RWPE2 (cell line): ENCODE data around the gene GPATCH2.

Experiments
- ATAC-seq: fragments of 200-7000 bp; cut with Tn5 transposase; 3 replicates; pipeline ENCODE4 v1.9.1; 2021; ENCODE audit warnings: low read depth
- DNase-seq: peaks from one replicate; pipeline ENCODE4 v3.0.0-alpha.2; 2020; ENCODE audit warnings: low spot score
- H3K27ac ChIP-seq: fragments of 450-650 bp; 2 replicates; pipeline ENCODE4 v1.5.1; 2017; ENCODE audit warnings: mild to moderate bottlenecking; ENCODE audit not compliant: poor library complexity, severe bottlenecking
- H3K27me3 ChIP-seq: fragments of 250-450 bp; sonication (Bioruptor Pico); 2 replicates; pipeline ENCODE4 v1.5.1; 2021; ENCODE audit warnings: mild to moderate bottlenecking, moderate library complexity; ENCODE audit not compliant: insufficient read depth, poor library complexity, severe bottlenecking
- H3K36me3 ChIP-seq: fragments of 250-450 bp; sonication (Bioruptor Pico); 2 replicates; pipeline ENCODE4 v1.5.1; 2020; ENCODE audit warnings: low read depth, mild to moderate bottlenecking, moderate library complexity
- H3K4me1 ChIP-seq: fragments of 250-450 bp; sonication (Bioruptor Pico); 2 replicates; pipeline ENCODE4 v1.5.1; 2021; ENCODE audit warnings: mild to moderate bottlenecking, moderate library complexity; ENCODE audit not compliant: insufficient read depth, poor library complexity, severe bottlenecking
- H3K4me3 ChIP-seq: fragments of 250-450 bp; sonication (Bioruptor Pico); 2 replicates; pipeline ENCODE4 v1.5.1; 2021; ENCODE audit warnings: mild to moderate bottlenecking, moderate library complexity; ENCODE audit not compliant: severe bottlenecking
- H3K9me3 ChIP-seq: fragments of 250-450 bp; sonication (Bioruptor Pico); 2 replicates; pipeline ENCODE4 v1.5.1; 2021; ENCODE audit warnings: mild to moderate bottlenecking, moderate library complexity; ENCODE audit not compliant: severe bottlenecking
- CTCF ChIP-seq: fragments of 450-650 bp; IDR thresholded peaks from one replicate; pipeline ENCODE4 v1.5.1; 2017; ENCODE audit warnings: mild to moderate bottlenecking, moderate library complexity; ENCODE audit not compliant: poor library complexity, severe bottlenecking

Gene GPATCH2

DNA sequence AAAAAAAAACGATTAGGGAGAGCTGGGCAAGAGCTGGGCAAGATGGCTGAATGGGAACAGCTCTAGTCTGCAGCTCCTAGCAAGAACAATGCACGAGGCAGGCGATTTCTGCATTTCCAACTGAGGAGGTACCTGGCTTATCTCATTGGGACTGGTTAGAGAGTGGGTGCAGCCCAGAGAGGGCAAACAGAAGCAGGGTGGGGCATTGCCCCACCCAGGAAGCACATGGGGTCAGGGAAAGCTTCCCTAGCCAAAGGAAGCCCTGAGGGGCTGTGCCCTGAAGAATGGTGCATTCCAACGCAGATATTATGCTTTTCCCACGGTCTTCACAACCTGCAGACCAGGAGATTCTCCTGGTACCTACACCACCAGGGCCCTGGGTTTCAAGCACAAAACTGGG is 251.6 kb downstream of the GPATCH2 start:
- H3K36me3 ChIP-seq, result no peaks in the 10 kb centered on the region
- DNase-seq (no peak), ATAC-seq (no peak)
- H3K27ac ChIP-seq, result no peak overlapping the region
- no peak overlapping the region for H3K4me3 ChIP-seq
- H3K4me1 ChIP-seq, result no peaks in the 10 kb centered on the region
- H3K9me3 ChIP-seq, result no peaks in the 10 kb centered on the region
- no peaks in the 10 kb centered on the region for H3K27me3 ChIP-seq
- TF ChIP-seq CTCF, result no peak
